B cell (primary cell): ENCODE data around the gene NID1. TPM values are rescaled to one million over a fixed set of nuclear protein-coding genes. Genes with fewer than 3 reads are reported as not detected.

Experiments
- ATAC-seq: fragments of 200-7000 bp; cut with Tn5 transposase; one replicate; pipeline ENCODE4 v1.10.0; 2021; ENCODE audit warnings: low read depth, mild to moderate bottlenecking, moderate number of reproducible peaks, moderate library complexity
- CTCF ChIA-PET: fragments of 350-600 bp; sonication (Branson Sonifier 250); formaldehyde crosslinking; loops from one replicate; lab custom pipeline; 2021; ENCODE audit warnings: antibody characterized with exemption, inconsistent platforms; lab: Charles Lee
- POLR2A ChIA-PET: fragments of 350-600 bp; sonication (Branson Sonifier 250); formaldehyde crosslinking; loops from one replicate; lab custom pipeline; 2021; ENCODE audit warnings: antibody characterized with exemption; lab: Charles Lee
- DNase-seq: peaks from one replicate; pipeline ENCODE4 v3.0.0; 2013
- H2AFZ ChIP-seq: 2 replicates; pipeline ENCODE4 v1.6.1; 2012; ENCODE audit warnings: mild to moderate bottlenecking, low read depth, low read length; ENCODE audit not compliant: insufficient read depth, poor library complexity, severe bottlenecking
- H3K27ac ChIP-seq, 2 donors: 1 replicate in 1 of 2; 2 replicates in 1 of 2; pipeline ENCODE4 v1.5.1; 2012 to 2013; ENCODE audit warnings: low read length in 2 of 2, mild to moderate bottlenecking in 2 of 2, moderate library complexity in 1 of 2
- H3K27me3 ChIP-seq, 4 experiments: fragments of 200-600 bp in 1 of 4; sonication (generic) in 1 of 4; replicated peaks in 1 of 4; 1 replicate in 2 of 4; 2 replicates in 2 of 4; pipeline versions ENCODE4 v1.6.1 to v1.7.0; 2013 to 2016; ENCODE audit warnings: low read length in 3 of 4, mild to moderate bottlenecking in 2 of 4, mixed read lengths in 1 of 4, moderate library complexity in 1 of 4; ENCODE audit not compliant: insufficient read depth in 4 of 4, control insufficient read depth in 3 of 4; ENCODE audit errors: control extremely low read depth in 1 of 4
- H3K36me3 ChIP-seq, 2 experiments: replicated peaks in 1 of 2; 1 replicate in 1 of 2; 2 replicates in 1 of 2; pipeline versions ENCODE4 v1.6.1 to v1.7.1; 2013; ENCODE audit warnings: low read length in 1 of 2; ENCODE audit not compliant: insufficient read depth in 2 of 2, control insufficient read depth in 1 of 2; ENCODE audit errors: control extremely low read depth in 1 of 2, extremely low read depth in 1 of 2
- H3K4me1 ChIP-seq, 2 donors: fragments of 200-600 bp in 1 of 2; sonication (generic) in 1 of 2; 1 replicate in 1 of 2; 2 replicates in 1 of 2; pipeline versions ENCODE4 v1.5.1 to v1.6.1; 2013 to 2017; ENCODE audit warnings: low read length in 2 of 2; ENCODE audit not compliant: control insufficient read depth in 2 of 2, insufficient read depth in 2 of 2
- H3K4me2 ChIP-seq: replicated peaks from 2 replicates; pipeline ENCODE3; 2012; ENCODE audit warnings: mild to moderate bottlenecking, low read depth, low read length; ENCODE audit not compliant: poor library complexity, severe bottlenecking
- H3K4me3 ChIP-seq, 5 experiments: fragments of 200-600 bp in 1 of 5; sonication (generic) in 1 of 5; 1 replicate in 3 of 5; 2 replicates in 2 of 5; pipeline versions ENCODE4 v1.5.1 to v1.7.0; 2011 to 2016; ENCODE audit warnings: low read length in 4 of 5, mild to moderate bottlenecking in 4 of 5, low read depth in 2 of 5, control low read depth in 1 of 5, moderate library complexity in 1 of 5; ENCODE audit not compliant: insufficient read depth in 1 of 5; ENCODE audit errors: control extremely low read depth in 1 of 5, extremely low read depth in 1 of 5
- H3K79me2 ChIP-seq: fragments of 200-600 bp; sonication (generic); one replicate; pipeline ENCODE4 v1.6.0; 2016; ENCODE audit warnings: low read length; ENCODE audit not compliant: control insufficient read depth, insufficient read depth
- H3K9ac ChIP-seq: fragments of 200-600 bp; sonication (generic); 2 replicates; pipeline ENCODE4 v1.6.1; 2017; ENCODE audit warnings: mild to moderate bottlenecking, low read length, moderate library complexity
- H3K9me3 ChIP-seq, 3 donors: one replicate each; pipeline versions ENCODE4 v1.6.1 to v1.7.1; 2013; ENCODE audit warnings: low read length in 2 of 3; ENCODE audit not compliant: control insufficient read depth in 2 of 3, insufficient read depth in 1 of 3; ENCODE audit errors: control extremely low read depth in 1 of 3
- H4K20me1 ChIP-seq: 2 replicates; pipeline ENCODE4 v1.6.0; 2012; ENCODE audit warnings: mild to moderate bottlenecking, low read length; ENCODE audit not compliant: insufficient read depth, control insufficient read depth, poor library complexity, severe bottlenecking
- H3K27ac Mint-ChIP-seq: one replicate; pipeline ENCODE4 v1.8.0; 2021; ENCODE audit warnings: mixed read lengths
- H3K27me3 Mint-ChIP-seq: one replicate; pipeline ENCODE4 v1.8.0; 2021; ENCODE audit warnings: mixed read lengths
- H3K4me1 Mint-ChIP-seq: one replicate; pipeline ENCODE4 v1.8.0; 2021; ENCODE audit warnings: mixed read lengths
- H3K4me3 Mint-ChIP-seq: one replicate; pipeline ENCODE4 v1.8.0; 2021; ENCODE audit warnings: mixed read lengths
- H3K9me3 Mint-ChIP-seq: one replicate; pipeline ENCODE4 v1.8.0; 2022; ENCODE audit warnings: mixed read lengths; ENCODE audit not compliant: insufficient read depth
- CTCF ChIP-seq: fragments of 200-600 bp; IDR thresholded peaks from one replicate; pipeline ENCODE4 v1.8.0; 2022; ENCODE audit warnings: antibody characterized with exemption, mild to moderate bottlenecking
- EZH2 ChIP-seq: IDR thresholded peaks from 2 replicates; pipeline ENCODE4 v1.6.1; 2012; ENCODE audit warnings: borderline replicate concordance, low read depth, mild to moderate bottlenecking, moderate library complexity, low read length; ENCODE audit not compliant: insufficient read depth, poor library complexity, severe bottlenecking
- WGBS: methylation state at CpG from one replicate; pipeline ENCODE4 v1.1.5; 2013; ENCODE audit warnings: missing lambda C conversion rate; ENCODE audit not compliant: insufficient coverage; 5-methylcytosine and 5-hydroxymethylcytosine counted together
- intact Hi-C: fragments of 100-400 bp; cut with micrococcal nuclease; formaldehyde crosslinking; loops from one replicate; pipeline ENCODE4 v1.10.0; 2022
- polyA plus RNA-seq: library from polyadenylated mRNA; depleted of rRNA; stranded (reverse); fragments of >200 nt; gene quantifications from 2 replicates; pipeline ENCODE4 v1.2.3, GENCODE V29; 2012
- total RNA-seq, 2 donors: library from RNA; stranded (reverse); fragments of 120-200 nt in 1 of 2; gene quantifications; 1 replicate in 1 of 2; 2 replicates in 1 of 2; pipeline versions ENCODE4 v1.2.3 to v1.2.4, GENCODE V29; 2013 to 2022

Gene NID1
- total and polyA plus RNA-seq, 2 donors (not counting 1 experiment from before 2014, with no cell fraction given): 0.06 TPM; not detected in 1

GRCh38 chr1:236063551-236063918 is 1.4 kb downstream of the NID1 start:
- ATAC-seq (no peak), DNase-seq (no peak)
- Histone ChIP-seq H3K27ac (no peak overlapping the region), H3K4me3 (peak overlapping the region in 1 of 5 experiments; percentile 68), H3K9ac (no peak overlapping the region), H3K4me1 (peaks cover 38% of the 10 kb centered on the region in 2 donors), H3K27me3 (peaks cover 0 to 37% (median 15%) of the 10 kb centered on the region in 4 experiments), H3K9me3 (peaks cover 0 to 21% (median 0%) of the 10 kb centered on the region in 3 donors), H3K79me2 (no peaks in the 10 kb centered on the region), H3K4me2 (peak overlapping the region; percentile 90), H3K36me3 (no peaks in the 10 kb centered on the region), H2AFZ (no peak overlapping the region), H4K20me1 (no peaks in the 10 kb centered on the region)
- H3K9me3 Mint-ChIP-seq: no peaks in the 10 kb centered on the region
- H3K4me1 Mint-ChIP-seq: peaks cover 30% of the 10 kb centered on the region
- ChIA-PET POLR2A (interaction anchor here (0.7 kb wide), 1 partner anchor 11 kb away, joined by 5 read pairs; no protein-coding TSS in a partner anchor), CTCF (no interaction called here)
- TF ChIP-seq EZH2 (no peak), CTCF (no peak)
- peak overlapping the region; percentile 48 for H3K4me3 Mint-ChIP-seq
- intact Hi-C loops: loop anchor here (10.0 kb wide), 1 partner anchor 89 kb away; no protein-coding TSS in a partner anchor
- 77% methylated on average over 5 of the region's 6 CpGs for WGBS
- H3K27ac Mint-ChIP-seq: no peak overlapping the region
- peaks cover 31% of the 10 kb centered on the region for H3K27me3 Mint-ChIP-seq

GRCh38 chr1:236060286-236060685 is 4.6 kb downstream of the NID1 start:
- POLR2A ChIA-PET: no interaction called here
- peaks cover 36% of the 10 kb centered on the region for H3K27me3 Mint-ChIP-seq

More at GRCh38 chr1:236060286-236060685, 4.6 kb downstream of the NID1 start:
- Histone ChIP-seq H4K20me1 (no peaks in the 10 kb centered on the region), H3K27ac (no peak overlapping the region), H3K9ac (no peak overlapping the region), H3K4me1 (peaks cover 16 to 18% of the 10 kb centered on the region in 2 donors), H2AFZ (no peak overlapping the region), H3K36me3 (no peaks in the 10 kb centered on the region), H3K27me3 (peaks cover 0 to 36% (median 11%) of the 10 kb centered on the region in 4 experiments), H3K4me3 (no peak overlapping the region), H3K4me2 (no peak overlapping the region), H3K9me3 (peaks cover 0 to 15% (median 0%) of the 10 kb centered on the region in 3 donors), H3K79me2 (no peaks in the 10 kb centered on the region)
- no peak overlapping the region for H3K27ac Mint-ChIP-seq
- peaks cover 8% of the 10 kb centered on the region for H3K4me1 Mint-ChIP-seq
- no peak for TF ChIP-seq EZH2
- no peaks in the 10 kb centered on the region for H3K9me3 Mint-ChIP-seq
- intact Hi-C loops: loop anchor here (10.0 kb wide), 1 partner anchor 85 kb away; no protein-coding TSS in a partner anchor
- ATAC-seq (no peak), DNase-seq (no peak)
- 100% methylated on average over 3 of the region's 4 CpGs for WGBS
- no peak overlapping the region for H3K4me3 Mint-ChIP-seq
- CTCF ChIA-PET: no interaction called here
